ENCODE results near the gene SULF2.

GRCh38 chr20:47780720-47781389, 4.4 kb downstream of the SULF2 start:
- TF ChIP-seq MXI1 (IDR thresholded peaks at IDR 0.05; ENCODE audit: borderline replicate concordance, low read depth, low read length) (no peak), MAFK (IDR thresholded peaks at IDR 0.05; ENCODE audit: low read depth, low read length) (no peak), RCOR1 (IDR thresholded peaks at IDR 0.05; ENCODE audit: insufficient replicate concordance, low read length) (no peak)

All from IMR-90 (cell line).